HEK293 (cell line): Measurements from ENCODE around the gene CD82.
"Not testable (repeated sequence)": the region's sequence is repeated elsewhere in the genome, so short reads cannot be mapped to it uniquely, and the experiment has no call there.

Experiments used
- CTCF ChIA-PET: fragments of 350-600 bp; formaldehyde crosslinking; extraction: SDS; loops from one replicate; lab custom pipeline; 2021; ENCODE audit warnings: antibody characterized with exemption; lab: Yijun Ruan, JAX
- POLR2A ChIA-PET: fragments of 300-600 bp; formaldehyde crosslinking; extraction: SDS; loops from one replicate; lab custom pipeline; 2020; ENCODE audit warnings: antibody characterized with exemption, inconsistent platforms; lab: Yijun Ruan, JAX
- H3K27ac ChIP-seq: fragments of 200-500 bp; sonication (Bioruptor generic); 2 replicates; pipeline ENCODE4 v1.5.1; 2014; ENCODE audit warnings: low read depth, low read length, control low read depth, inconsistent platforms; ENCODE audit errors: extremely low read depth
- H3K36me3 ChIP-seq, 2 experiments: fragments of 200-500 bp in 1 of 2; sonication (Bioruptor generic) in 1 of 2; 1 replicate in 1 of 2; 2 replicates in 1 of 2; pipeline ENCODE4 v1.5.1; 2014 to 2017; ENCODE audit warnings: inconsistent platforms in 2 of 2, low read length in 2 of 2; ENCODE audit not compliant: control insufficient read depth in 2 of 2, insufficient read depth in 1 of 2
- H3K4me1 ChIP-seq: fragments of 200-500 bp; sonication (Bioruptor generic); 2 replicates; pipeline ENCODE4 v1.5.1; 2014; ENCODE audit warnings: mild to moderate bottlenecking, low read length, inconsistent platforms; ENCODE audit not compliant: control insufficient read depth, insufficient read depth
- H3K4me3 ChIP-seq: 2 replicates; pipeline ENCODE4 v1.5.1; 2011; ENCODE audit warnings: low read depth, mild to moderate bottlenecking, control low read depth, low read length, moderate library complexity
- H3K9me3 ChIP-seq: fragments of 200-500 bp; sonication (Bioruptor generic); 2 replicates; pipeline ENCODE4 v1.5.1; 2014; ENCODE audit warnings: low read depth, low read length, inconsistent platforms; ENCODE audit not compliant: control insufficient read depth, insufficient read depth
- SALL2 ChIP-seq: fragments of 450-650 bp; formaldehyde crosslinking; IDR thresholded peaks from 2 replicates; pipeline ENCODE4 v1.5.0; 2017; ENCODE audit warnings: missing biosample characterization, mild to moderate bottlenecking, missing genetic modification characterization, borderline replicate concordance
- ZFP69B ChIP-seq: fragments of 450-650 bp; formaldehyde crosslinking; IDR thresholded peaks from 2 replicates; pipeline ENCODE4 v1.5.1; 2016; ENCODE audit warnings: missing biosample characterization, missing genetic modification characterization
- ZNF138 ChIP-seq: fragments of 450-650 bp; formaldehyde crosslinking; IDR thresholded peaks from 2 replicates; pipeline ENCODE4 v1.5.1; 2016; ENCODE audit warnings: missing biosample characterization, missing genetic modification characterization, borderline replicate concordance
- ZNF146 ChIP-seq: fragments of 450-650 bp; formaldehyde crosslinking; IDR thresholded peaks from 2 replicates; pipeline ENCODE4 v1.5.1; 2016; ENCODE audit warnings: missing biosample characterization, missing genetic modification characterization
- ZNF202 ChIP-seq: fragments of 450-650 bp; formaldehyde crosslinking; IDR thresholded peaks from 2 replicates; pipeline ENCODE4 v1.5.1; 2016; ENCODE audit warnings: missing biosample characterization, missing genetic modification characterization, borderline replicate concordance
- ZNF433 ChIP-seq: fragments of 450-650 bp; formaldehyde crosslinking; IDR thresholded peaks from 2 replicates; pipeline ENCODE4 v1.5.1; 2016; ENCODE audit warnings: missing biosample characterization, missing genetic modification characterization, low read depth
- ZNF473 ChIP-seq: fragments of 450-650 bp; formaldehyde crosslinking; IDR thresholded peaks from 2 replicates; pipeline ENCODE4 v1.5.1; 2017; ENCODE audit warnings: missing biosample characterization, missing genetic modification characterization
- ZSCAN23 ChIP-seq: fragments of 450-650 bp; formaldehyde crosslinking; IDR thresholded peaks from 2 replicates; pipeline ENCODE4 v1.5.1; 2016; ENCODE audit warnings: missing biosample characterization, missing genetic modification characterization
- TF ChIP-seq, protein P1 (sequence below): fragments of 450-650 bp; formaldehyde crosslinking; conservative IDR thresholded peaks from 2 replicates; pipeline ENCODE4 v1.5.1; 2016; ENCODE audit warnings: low read depth, missing biosample characterization, missing genetic modification characterization
- TF ChIP-seq, protein P2 (sequence below): fragments of 450-650 bp; formaldehyde crosslinking; IDR thresholded peaks from 2 replicates; pipeline ENCODE4 v1.5.1; 2016; ENCODE audit warnings: missing biosample characterization, missing genetic modification characterization, low read depth
- TF ChIP-seq, protein P3 (sequence below): fragments of 450-650 bp; IDR thresholded peaks from 2 replicates; pipeline ENCODE4 v1.5.1; 2018; ENCODE audit warnings: missing biosample characterization, missing genetic modification characterization

CD82 gene

DNA sequence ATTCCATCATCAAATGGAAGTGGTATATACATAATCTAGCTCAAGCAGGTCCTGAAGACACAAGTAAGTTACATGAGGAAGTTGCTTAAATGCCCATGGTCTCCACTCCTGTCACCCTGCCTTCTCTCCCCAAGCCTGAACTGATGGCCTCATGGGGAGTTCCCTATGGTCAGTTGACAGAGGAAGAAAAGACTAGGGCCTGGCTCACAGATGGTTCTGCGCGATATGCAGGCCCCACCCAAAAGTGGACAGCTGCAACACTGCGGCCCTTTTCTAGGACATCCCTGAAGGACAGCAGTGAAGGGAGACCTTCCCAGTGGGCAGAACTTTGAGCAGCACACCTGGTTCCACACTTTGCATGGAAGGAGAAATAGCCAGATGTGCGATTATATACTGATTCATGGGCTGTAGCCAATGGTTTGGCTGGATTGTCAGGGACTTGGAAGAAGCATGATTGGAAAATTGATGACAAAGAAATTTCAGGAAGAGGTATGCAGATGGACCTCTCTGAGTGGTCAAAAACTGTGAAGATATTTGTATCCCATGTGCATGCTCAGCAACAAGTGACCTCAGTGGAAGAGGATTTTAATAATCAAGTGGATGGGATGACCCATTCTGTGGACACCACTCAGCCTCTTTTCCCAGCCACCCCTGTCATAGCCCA lies 17.3 kb upstream of the CD82 start (continued):
- TF ChIP-seq, protein P1, sequence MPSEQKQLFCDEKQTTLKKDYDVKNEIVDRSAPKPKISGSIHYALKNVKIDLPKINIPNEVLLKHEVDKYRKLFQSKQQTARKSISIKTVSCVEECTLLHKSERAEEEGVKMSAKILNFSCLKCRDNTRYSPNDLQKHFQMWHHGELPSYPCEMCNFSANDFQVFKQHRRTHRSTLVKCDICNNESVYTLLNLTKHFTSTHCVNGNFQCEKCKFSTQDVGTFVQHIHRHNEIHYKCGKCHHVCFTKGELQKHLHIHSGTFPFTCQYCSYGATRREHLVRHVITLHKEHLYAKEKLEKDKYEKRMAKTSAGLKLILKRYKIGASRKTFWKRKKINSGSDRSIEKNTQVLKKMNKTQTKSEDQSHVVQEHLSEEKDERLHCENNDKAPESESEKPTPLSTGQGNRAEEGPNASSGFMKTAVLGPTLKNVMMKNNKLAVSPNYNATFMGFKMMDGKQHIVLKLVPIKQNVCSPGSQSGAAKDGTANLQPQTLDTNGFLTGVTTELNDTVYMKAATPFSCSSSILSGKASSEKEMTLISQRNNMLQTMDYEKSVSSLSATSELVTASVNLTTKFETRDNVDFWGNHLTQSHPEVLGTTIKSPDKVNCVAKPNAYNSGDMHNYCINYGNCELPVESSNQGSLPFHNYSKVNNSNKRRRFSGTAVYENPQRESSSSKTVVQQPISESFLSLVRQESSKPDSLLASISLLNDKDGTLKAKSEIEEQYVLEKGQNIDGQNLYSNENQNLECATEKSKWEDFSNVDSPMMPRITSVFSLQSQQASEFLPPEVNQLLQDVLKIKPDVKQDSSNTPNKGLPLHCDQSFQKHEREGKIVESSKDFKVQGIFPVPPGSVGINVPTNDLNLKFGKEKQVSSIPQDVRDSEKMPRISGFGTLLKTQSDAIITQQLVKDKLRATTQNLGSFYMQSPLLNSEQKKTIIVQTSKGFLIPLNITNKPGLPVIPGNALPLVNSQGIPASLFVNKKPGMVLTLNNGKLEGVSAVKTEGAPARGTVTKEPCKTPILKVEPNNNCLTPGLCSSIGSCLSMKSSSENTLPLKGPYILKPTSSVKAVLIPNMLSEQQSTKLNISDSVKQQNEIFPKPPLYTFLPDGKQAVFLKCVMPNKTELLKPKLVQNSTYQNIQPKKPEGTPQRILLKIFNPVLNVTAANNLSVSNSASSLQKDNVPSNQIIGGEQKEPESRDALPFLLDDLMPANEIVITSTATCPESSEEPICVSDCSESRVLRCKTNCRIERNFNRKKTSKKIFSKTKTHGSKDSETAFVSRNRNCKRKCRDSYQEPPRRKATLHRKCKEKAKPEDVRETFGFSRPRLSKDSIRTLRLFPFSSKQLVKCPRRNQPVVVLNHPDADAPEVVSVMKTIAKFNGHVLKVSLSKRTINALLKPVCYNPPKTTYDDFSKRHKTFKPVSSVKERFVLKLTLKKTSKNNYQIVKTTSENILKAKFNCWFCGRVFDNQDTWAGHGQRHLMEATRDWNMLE, result no peak
- TF ChIP-seq ZSCAN23 (tag by site-specific recombination), result no peak

DNA sequence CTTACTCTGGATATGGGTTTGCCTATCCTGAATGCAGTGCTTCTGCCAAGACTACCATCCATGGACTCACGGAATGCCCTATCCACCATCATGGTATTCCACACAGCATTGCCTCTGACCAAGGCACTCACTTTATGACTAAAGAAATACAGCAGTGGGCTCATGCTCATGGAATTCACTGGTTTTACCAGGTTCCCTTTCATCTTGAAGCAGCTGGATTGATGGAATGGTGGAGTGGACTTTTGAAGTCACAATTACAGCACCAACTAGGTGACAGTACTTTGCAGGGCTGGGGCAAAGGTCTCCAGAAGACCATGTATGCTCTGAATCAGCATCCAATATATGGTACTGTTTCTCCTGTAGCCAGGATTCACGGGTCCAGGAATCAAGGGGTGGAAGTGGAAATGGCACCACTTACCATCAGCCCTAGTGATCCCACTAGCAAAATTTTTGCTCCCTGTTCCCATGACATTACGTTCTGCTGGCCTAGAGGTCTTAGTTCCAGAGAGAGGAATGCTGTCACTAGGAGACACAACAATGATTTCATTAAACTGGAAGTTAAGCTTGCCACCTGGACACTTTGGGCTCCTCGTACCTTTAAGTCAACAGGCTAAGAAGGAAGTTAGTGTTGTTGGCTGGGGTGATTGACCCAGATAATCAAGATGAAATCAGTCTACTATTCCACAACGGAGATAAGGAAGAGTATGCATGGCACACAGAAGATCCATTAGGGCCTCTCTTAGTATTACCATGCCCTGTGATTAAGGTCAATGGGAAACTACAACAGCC lies 16.3 kb upstream of the CD82 start:
- POLR2A ChIA-PET, H3K36me3 ChIP-seq, H3K27ac ChIP-seq, H3K4me1 ChIP-seq, H3K4me3 ChIP-seq, H3K9me3 ChIP-seq: not testable (repeated sequence)
- CTCF ChIA-PET, result interaction anchor here (0.6 to 1.5 kb wide), 4 partner anchors 14 to 362 kb away, joined by 3 to 5 read pairs (median 4); no protein-coding TSS in a partner anchor

DNA sequence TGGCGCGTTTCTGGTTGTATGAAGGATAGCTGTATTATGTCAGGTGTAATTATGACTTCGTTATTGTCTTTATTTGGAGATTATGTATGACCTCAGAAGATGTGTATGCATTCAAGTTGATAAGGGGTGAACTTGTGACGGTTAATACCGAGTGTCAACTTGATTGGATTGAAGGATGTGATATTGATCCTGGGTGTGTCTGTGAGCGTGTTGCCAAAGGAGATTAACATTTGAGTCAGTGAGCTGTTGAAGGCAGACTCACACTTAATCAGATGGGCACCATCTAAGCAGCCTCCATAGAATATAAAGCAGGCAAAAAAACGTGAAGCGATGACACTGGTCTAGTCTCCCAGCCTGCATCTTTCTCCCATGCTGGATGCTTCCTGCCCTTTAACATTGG lies 15.3 kb upstream of the CD82 start:
- Histone ChIP-seq H3K27ac (no peak overlapping the region), H3K4me3 (no peak overlapping the region), H3K36me3 (no peaks in the 10 kb centered on the region), H3K9me3 (no peaks in the 10 kb centered on the region), H3K4me1 (no peaks in the 10 kb centered on the region)
- CTCF ChIA-PET, result interaction anchor here (0.6 to 1.2 kb wide), 4 partner anchors 14 to 361 kb away, joined by 3 to 5 read pairs (median 3); no protein-coding TSS in a partner anchor
- TF ChIP-seq ZNF146 (no peak), SALL2 (tag by site-specific recombination) (no peak), ZNF202 (tag by site-specific recombination) (no peak), ZNF433 (tag by site-specific recombination) (no peak)
- POLR2A ChIA-PET, result no interaction called here

DNA sequence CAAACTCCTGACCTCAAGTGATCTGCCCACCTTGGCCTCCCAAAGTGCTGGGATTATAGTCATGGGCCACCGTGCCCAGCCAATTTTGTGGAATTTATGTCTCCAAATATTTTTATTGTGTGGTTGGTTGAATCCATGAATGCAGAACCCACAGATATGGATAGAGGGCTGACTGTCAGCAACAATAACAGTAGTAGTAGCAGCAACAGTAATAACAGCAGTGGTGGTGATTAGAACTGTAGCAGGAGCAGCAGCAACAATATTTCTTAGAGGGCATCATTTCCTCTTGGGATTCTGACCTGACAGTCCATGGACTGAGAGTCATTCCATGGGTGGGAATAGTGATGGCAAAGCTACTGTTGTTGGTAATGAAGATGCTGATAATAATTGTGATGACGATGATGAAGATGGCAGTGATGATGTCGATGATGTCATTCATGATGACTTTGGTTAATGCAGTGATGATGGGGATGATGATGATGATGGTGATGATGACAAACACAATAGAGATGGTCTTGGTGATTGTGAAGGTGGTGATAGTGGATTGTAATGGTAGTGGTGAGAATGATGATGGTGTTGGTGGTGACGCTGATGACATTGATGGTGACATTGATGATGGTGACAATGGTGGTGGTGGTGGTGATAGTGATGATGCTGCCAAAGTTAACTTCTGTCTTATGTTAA lies 13.9 kb upstream of the CD82 start:
- no peaks in the 10 kb centered on the region for H3K4me1 ChIP-seq
- no peaks in the 10 kb centered on the region for H3K9me3 ChIP-seq
- no peak overlapping the region for H3K4me3 ChIP-seq
- POLR2A ChIA-PET, result no interaction called here
- no peak overlapping the region for H3K27ac ChIP-seq
- TF ChIP-seq ZNF138 (tag by site-specific recombination), result no peak
- no peak for TF ChIP-seq ZFP69B (tag by site-specific recombination)
- TF ChIP-seq ZSCAN23 (tag by site-specific recombination), result no peak
- TF ChIP-seq, protein P2, sequence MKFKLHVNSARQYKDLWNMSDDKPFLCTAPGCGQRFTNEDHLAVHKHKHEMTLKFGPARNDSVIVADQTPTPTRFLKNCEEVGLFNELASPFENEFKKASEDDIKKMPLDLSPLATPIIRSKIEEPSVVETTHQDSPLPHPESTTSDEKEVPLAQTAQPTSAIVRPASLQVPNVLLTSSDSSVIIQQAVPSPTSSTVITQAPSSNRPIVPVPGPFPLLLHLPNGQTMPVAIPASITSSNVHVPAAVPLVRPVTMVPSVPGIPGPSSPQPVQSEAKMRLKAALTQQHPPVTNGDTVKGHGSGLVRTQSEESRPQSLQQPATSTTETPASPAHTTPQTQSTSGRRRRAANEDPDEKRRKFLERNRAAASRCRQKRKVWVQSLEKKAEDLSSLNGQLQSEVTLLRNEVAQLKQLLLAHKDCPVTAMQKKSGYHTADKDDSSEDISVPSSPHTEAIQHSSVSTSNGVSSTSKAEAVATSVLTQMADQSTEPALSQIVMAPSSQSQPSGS (tag by site-specific recombination), result peak; percentile 90
- TF ChIP-seq, protein P3, sequence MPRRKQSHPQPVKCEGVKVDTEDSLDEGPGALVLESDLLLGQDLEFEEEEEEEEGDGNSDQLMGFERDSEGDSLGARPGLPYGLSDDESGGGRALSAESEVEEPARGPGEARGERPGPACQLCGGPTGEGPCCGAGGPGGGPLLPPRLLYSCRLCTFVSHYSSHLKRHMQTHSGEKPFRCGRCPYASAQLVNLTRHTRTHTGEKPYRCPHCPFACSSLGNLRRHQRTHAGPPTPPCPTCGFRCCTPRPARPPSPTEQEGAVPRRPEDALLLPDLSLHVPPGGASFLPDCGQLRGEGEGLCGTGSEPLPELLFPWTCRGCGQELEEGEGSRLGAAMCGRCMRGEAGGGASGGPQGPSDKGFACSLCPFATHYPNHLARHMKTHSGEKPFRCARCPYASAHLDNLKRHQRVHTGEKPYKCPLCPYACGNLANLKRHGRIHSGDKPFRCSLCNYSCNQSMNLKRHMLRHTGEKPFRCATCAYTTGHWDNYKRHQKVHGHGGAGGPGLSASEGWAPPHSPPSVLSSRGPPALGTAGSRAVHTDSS, result peak; percentile 74
- 0 out of 2 replicates have a peak, but pooled peaks have one; percentile 22 for TF ChIP-seq ZNF473
- no peaks in the 10 kb centered on the region for H3K36me3 ChIP-seq
- CTCF ChIA-PET, result interaction anchor here (0.6 to 1.3 kb wide), 4 partner anchors 62 to 413 kb away, joined by 3 to 7 read pairs (median 3); no protein-coding TSS in a partner anchor
